Hematopoietic multipotent progenitor cell treated with erythropoietin and hydrocortisone succinate and interleukin-3 and kit ligand, for 15 days (in vitro differentiated cells): ENCODE results near the gene GRAMD1B.

ENCODE experiments used
- DNase-seq: peaks from one replicate; pipeline ENCODE4 v3.0.0-alpha.2; 2015; ENCODE audit warnings: low spot score

GRAMD1B gene

DNA sequence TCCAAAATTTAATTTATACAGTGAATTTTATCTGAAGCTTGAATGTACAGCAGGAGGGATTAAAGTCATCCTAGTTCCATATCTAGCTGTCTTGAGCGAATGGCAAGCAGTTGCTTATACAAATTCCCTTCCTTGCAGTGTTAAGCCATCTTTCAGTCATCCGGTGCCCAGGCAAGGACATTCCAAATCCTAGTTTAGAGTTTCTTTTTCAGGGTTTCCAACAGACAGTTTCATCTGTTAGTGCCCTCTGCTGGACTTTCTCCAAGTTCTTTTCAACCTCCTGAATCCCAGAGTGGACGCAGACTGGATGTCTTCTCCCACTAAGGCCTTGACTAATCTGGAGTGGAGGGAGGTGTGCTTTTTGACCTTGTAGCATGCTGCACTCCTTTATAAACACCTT is 45.4 kb downstream of the GRAMD1B start:
- DNase-seq, result no peak

DNA sequence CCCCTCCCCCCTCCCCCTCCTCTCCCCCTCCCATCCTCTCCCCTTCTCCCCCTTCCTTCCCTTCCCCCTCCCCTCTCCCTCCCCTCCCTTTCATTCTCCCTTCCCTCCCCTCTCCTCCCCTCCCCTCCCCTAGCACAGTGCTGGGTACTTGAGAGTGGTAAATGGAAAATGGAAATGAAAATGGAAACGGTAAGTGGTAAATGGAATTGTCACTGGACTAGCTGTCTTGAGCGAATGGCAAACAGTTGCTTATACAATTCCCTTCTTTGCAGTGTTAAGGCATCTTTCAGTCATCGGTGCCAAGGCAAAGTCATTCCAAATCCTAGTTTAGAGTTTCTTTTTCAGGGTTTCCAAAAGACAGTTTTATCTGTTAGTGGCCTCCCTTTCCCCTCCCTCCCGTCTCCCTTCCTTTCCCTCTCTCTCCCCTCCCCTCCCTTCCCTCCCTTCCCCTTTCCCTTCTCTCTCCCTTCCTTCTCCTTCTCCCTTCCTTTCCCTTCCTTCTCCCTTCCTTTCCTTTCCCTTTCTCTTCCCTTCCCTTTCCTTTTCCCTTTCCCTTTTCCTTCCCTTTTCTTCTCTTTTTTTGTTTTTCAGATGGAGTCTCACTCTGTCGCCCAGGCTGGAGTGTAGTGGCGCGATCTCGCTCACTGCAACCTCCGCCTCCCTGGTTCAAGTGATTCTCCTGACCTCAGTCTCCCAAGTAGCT is 47.3 kb downstream of the GRAMD1B start:
- DNase-seq, result no peak

DNA sequence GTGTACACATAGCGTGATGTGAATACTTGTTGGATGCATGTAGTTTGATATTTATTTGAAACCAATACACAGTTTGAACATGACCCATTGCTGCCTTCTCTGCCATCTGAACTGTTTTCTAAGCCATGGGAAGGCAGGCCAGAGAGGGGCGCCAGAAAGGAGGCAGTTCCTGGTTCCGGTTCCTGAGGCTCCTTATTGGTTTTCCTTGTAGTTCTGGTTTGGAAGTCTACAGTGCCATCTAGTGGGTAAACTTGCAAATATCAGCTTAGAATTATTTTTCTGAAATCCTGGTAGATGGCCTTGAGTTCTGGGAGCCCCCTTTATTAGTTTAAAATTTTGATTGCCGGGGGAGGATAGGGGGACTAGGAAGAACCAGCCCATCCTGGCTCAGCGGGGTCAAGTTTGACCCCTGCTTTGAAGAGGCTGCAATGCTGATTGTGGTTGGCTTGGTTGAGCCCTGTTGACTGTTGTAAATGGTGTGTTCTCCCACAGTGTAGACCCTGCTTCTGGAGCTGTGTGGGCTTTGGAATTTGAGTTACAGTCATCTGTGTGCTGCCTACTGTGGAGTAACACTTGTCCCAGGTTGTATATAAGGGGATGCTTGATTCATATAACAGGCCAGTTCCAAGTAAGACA is 48.4 kb downstream of the GRAMD1B start:
- peak; percentile 31 for DNase-seq

DNA sequence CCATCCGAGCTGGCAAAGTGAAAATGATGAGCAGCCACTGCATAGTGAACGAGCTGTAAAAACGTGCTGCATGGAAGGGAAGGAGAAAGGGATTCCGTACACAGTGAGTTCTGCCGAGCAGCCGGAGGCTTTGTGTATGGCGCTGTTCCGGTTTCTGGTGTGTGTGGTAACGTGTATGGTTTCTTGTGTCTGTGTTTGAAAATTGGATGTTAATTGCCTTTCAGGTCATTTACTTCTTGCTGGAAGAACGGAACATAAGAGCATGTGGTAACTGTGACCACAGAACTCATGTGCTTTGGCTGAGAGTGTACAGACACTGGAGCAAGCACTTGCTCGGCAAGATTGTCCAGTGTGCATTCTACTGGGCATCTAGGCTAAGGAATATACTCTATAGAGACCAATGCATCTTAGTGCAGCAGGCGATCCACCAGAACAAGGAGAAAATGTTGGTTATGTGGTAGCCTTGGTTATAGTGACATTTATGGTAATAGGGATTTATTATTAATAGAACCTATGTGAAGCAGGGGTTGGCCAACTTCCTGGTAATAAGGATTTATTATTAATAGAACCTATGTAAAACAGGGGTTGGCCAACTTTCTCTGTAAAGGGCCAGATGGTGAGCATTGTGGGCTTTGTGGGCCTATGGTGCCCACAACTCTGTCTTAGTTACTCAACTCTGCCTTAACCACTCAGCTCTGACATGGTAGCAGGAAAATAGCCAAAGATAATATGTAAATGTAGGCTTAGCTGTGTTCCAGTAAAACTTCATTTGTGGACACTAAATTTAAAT is 49.2 kb downstream of the GRAMD1B start:
- DNase-seq, result no peak

DNA sequence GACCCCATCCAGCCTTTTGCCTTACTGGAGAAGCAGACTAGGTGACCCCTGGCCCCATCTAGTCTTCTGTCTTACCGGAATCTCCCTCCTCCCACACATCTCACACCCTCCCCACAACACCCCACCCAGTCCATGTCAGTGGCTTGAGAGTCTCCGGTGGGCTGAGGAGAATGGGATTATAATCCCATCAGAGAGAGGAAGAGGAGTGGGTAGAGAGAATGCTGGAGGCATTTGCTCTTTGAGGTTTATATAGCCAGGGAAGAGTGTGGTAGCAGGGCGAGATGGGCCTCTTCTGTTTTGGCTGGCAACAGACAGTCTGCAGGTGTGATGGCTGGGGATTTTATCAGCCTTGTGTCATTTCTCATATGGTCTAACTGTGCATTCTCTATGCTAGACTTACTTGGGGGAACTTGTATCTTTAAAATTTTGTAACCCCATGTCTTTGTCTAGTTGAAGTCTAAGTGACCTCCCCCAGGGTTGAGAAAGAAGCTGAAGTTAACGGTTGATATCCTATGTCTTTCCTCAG is 50.3 kb downstream of the GRAMD1B start:
- DNase-seq, result no peak

DNA sequence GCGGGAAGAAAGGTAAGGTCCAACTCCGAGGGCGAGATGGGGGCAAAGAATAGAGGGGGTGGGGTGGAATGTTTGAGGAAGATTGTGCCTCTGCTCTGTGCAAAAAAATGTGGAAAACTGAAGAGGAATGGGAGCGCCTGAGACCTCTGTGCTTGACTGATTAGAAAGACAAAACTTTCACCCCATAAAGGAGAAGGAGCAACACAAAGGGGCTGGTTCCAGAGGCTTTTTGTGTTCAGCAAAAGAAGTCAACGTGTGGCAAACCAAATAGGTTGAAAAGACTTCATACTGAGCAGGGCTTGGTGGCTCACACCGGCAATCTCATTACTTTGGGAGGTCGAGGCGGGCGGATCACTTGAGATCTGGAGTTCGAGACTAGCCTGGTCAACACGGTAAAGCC is 50.8 kb downstream of the GRAMD1B start:
- no peak for DNase-seq

DNA sequence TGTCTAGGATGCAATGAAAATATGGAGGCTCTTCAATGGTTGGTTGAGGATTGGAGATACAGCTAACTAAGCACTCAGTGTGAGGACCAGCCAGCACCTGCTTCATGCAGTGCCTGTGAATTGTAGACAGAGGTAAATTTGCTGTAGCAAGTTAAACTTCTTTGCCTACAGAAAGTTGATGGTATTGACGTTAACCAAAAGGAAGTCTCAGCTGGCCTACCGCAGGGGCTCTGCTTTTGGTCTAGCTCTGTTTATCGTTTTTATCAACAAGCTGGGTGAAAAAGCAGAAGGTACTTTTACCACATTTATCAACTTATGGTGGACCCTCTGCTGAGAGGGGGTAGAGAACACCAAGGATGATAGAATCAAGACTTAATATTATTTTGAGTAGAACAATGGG is 51.6 kb downstream of the GRAMD1B start:
- no peak for DNase-seq

DNA sequence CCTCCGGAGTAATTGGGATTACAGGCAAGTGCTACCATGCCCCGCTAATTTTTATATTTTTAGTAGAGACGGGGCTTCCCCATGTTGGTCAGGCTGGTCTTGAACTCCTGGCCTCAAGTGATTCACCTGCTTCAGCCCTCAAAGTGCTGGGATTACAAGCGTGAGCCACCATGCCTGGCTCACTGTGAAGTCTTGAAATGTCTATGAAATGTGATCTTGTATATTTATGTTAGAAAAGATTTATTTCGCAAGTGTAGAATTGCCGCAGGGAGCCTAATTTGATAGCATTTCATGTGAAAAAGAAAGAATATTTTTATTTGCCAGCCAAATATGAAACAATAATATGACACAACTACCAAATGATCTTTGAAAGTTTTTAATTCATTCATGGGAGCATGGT is 52.1 kb downstream of the GRAMD1B start:
- DNase-seq, result no peak

DNA sequence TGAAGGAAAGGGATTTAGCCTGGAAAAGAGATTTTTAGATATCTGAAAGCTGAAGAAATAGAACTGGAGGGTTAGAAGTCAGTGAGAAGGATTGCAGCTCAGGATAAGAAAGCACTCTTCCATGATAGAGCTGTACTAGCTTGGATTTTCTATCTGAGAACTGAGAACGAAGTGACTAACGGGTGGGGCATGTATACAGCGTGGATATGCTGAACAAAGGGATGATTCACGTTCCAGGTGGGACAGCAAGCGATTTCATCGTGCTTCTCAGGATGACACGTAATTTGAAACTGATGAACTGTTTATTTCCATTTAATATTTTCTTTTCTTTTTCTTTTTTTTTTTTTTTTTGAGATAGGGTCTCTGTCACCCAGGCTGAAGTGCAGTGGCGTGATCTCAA is 53.0 kb downstream of the GRAMD1B start:
- DNase-seq, result no peak

DNA sequence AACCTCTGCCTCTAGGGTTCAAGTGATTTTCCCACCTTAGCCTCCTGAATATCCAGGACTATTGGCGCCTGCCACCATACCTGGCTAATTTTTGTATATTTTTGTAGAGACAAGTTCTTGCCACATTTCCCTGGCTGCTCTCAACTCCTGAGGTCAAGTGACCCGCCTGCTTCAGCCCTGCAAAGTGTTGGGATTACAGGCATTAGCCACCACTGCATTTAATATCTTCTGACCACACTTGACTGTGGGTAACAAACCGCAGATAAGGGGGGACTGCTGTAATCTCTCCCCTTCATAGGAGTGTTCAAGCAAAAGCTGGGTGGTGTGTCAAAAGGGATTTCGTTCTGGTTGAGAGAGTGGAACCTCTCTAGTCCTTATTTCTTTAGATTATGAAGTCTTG is 53.4 kb downstream of the GRAMD1B start:
- no peak for DNase-seq

DNA sequence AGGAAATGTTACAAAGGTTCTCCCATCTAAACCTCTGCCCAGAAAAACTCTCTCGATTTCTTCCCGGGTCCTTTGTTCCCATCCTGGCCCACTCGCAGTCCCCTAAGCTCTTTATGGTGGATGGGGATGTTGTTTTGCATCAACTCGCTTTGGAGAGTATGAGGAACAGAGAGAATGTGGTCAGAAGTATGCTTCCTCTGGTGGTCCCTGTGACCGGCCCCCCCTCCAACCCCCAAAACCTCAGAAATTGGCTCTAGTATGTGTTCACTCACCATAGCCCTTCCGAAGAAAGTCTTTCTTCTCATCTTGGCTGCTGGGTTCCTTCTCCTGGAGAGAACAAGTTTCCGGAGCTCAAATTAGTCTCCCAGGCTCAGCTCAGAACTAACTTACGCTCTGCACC is 54.4 kb downstream of the GRAMD1B start:
- DNase-seq, result no peak

DNA sequence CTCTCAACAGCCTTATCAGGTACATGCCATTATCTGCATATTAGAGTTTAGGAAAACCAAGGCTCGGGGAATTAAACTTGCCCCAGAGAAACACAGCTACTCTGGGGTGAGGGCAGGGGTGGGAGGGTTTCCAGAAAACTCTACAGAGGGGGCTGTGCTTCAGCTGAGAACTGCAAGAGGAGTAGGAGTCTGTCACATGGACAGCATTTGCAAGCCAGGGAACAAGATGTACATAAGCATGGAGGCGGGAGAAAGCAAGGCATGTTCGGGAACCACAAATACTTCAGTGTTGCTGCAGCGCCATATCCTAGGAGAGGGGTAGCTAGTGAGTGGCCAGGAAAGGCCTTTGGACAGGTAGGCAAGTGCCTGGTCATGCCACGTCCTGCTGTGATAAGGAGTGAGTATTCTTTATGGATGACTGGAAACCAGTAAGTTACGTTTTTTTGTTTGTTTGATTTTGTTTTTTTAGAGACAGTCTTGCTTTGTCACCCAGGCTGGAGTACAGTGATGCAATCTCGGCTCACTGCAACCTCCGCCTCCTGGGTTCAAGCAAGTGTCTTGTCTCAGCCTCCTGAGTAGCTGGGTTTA is 57.2 kb downstream of the GRAMD1B start:
- DNase-seq, result no peak

DNA sequence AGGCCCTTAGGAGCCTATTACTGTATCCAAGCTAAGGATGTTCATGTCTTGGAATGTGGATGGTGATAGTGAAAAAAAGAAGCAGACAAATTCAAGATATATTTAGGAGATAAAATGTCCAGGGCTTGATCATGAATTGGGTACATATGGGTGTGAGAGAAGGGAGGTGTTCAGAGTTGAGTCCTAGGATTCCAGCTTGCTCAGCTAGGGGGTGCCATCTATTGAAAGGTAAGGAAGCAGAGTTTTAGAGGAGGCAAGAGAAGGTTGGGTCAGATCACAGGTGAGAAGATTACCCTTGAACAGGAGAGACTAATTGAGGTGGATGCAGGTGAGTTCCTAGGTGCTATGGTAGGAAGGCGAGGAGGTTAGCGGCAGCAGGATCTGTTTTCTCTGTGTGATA is 60.5 kb downstream of the GRAMD1B start:
- DNase-seq, result no peak

DNA sequence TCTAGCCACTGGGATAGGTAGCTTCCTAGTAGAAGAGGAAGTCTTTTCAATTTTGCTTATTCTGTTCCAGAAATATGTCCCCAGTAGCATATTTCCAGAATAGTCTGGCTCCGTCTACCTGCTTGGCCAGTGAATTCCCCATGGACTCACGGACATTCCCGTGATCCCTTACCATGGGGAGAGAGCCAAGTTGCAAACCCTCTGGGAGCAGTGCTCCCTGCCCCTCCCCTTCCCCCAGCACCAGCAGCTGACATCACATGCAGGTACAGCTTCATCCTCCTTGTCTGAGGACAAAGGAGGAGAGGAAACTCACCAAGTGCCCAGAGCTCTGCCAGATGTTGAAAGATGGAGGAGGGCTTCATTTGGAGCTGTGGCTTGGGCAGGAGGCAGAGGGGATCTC is 61.2 kb downstream of the GRAMD1B start:
- DNase-seq, result no peak

DNA sequence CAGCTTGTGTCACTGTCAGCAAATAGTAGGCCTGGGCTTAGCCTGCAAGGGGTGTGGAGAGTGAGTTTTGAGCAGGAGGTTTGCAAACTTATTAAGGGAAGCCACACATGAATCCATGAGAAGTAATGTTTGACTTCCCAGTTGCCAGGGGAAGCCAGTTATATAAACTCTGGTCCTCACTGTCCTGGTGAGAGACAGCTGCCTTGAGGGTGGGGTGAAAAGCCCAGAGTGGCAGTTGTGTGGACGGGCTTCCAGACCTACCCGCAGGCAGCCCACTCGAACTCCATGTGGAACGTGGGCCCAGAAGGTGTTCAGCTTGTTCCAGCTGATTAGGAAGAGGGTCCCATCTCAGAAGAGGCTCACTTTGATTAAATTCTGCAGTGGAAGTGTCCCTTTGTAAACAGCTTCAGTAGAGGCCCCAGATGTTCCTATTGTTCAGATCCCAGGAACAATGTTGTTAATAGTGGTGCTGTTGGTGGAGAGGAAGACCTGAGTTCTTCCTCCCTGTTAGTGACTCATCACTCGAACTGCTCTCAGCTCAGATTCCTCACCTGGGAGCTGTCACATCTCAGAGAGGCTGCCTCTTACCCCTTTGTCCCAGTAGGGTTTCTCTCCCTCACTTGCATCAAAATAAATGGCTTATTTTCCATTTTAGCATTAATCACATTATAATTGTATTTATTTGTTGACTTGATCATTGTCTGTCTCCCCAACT is 63.4 kb downstream of the GRAMD1B start:
- no peak for DNase-seq

DNA sequence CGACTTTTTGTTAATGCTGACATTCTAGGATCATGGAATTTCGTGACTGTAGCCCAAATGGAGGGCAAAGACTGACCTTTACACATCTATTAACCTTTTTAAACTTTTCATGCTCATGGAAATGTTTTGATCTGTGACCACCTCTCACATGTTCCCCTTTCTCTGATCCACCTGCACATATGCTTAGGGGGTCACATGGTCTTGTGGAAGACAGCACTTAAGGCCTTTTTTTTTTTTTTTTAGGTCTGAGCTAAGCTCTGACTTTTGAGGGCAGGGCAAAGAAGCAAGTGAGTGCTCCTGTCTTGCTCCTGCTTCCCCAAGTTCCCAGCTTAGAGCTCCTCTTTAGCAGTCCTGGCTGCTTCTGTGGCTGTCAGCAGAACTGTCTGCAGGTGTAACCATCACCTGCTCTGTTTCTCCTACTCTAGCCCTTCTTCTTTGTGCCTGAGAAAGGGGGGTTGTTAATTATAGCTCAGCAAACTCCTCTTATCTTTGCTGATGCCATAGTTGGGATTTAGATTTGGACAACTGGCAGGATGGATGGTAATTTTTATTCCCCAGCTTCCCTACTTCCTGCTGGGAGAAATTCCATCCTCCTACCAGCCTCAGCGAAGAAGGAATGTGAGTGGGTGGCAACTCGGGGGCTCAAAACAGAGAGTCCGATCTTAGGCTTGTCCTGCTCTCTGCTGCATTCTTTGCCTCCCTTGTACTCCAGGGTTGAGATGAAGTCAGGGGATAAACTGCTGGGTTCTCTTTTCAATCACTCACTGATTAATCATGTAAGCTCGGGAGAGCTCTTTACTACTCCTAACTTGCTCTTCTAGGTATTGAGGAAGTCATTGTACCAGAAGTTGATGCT is 64.4 kb downstream of the GRAMD1B start:
- no peak for DNase-seq

DNA sequence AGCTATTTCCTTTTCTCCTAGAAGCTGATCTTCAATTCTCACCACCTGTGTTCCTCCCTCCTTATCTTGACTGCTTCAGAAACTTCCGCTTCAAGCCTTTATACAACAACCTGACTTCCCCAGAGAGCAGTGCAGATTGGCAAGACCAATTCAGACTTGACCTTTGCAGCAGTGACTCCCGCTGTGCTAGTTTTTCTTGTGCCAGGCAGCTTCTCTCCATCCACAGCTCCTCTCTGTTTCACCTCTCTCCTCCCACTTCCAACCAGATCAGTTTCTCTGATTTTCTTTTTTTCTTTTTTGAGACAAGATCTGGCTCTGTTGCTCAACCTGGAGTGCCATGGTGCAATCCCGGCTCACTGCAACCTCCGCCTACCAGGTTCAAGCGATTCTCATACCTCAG is 74.3 kb downstream of the GRAMD1B start:
- DNase-seq, result no peak

DNA sequence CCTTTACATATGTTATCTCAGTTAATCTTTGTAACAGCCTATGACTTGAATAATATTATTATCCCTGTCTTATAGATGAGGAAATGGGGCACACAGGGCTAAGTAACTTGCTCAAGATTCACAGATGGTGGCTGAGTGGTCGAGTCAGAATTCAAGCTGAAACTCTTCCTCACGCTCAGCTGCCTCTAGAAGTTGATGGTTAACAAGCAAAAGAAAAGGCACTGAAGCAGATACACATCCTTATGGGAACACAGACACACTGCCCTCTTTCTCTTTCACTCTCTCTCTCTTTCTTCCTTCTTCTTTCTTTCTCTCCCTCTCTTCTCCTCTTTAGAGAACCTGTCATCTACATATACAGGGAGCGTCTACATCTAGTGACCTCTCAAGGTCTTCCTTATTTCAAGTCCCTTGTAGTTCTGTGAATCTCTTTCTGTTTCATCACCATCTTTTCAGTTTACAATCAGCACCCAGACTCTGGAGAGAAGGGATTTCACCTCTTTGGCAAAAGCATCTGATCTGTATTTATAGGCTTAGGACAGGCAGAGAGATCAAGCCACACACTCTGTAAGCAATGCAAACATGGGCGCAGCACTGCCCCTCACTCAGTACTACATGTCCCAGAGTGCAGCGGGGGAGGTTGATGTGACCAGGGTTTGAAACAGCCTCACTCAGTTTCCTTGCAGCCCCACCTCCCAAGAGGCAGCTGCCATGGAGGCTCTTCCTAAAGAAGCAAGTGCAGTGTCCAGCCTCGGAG is 75.7 kb downstream of the GRAMD1B start:
- no peak for DNase-seq

DNA sequence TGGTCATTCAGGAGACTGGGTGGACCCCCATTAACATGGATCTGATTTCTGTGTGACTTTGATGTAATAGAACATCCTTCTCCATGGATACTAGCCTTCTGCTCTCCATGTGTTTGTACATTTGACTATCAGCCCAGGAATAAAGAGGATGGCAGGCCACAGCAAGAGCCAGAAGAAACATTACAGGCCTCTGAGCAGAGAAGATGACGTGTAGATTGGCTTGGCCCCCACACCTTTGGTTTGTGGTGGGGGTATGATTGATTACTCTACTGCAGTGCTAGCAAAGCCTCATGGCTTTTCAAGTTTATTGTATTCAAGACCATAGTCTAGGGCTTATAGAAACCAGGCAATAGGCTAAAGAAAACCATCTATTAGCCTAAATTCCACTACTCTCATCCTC is 77.0 kb downstream of the GRAMD1B start:
- no peak for DNase-seq
